Natural killer cell (primary cell): ENCODE measurements around the gene DDIT4. TPM values are rescaled to one million over a fixed set of nuclear protein-coding genes. Genes with fewer than 3 reads are reported as not detected.
A peak's percentile ranks its signal among the peaks of the same experiment; 100 is the strongest.
"Not testable (repeated sequence)": the region's sequence is repeated elsewhere in the genome, so short reads cannot be mapped to it uniquely, and the experiment has no call there.

Source experiments
- ATAC-seq, 3 donors: fragments of 150-1000 bp in 2 of 3; fragments of 200-7000 bp in 1 of 3; cut with Tn5 transposase; 1 replicate in 1 of 3; 2 replicates in 2 of 3; pipeline ENCODE4 v1.10.0; 2021; ENCODE audit warnings: mild to moderate bottlenecking in 2 of 3, moderate library complexity in 2 of 3
- DNase-seq, 2 donors: peaks; one replicate each; pipeline versions ENCODE4 v3.0.0 to v3.0.0-alpha.2; 2013 to 2021; ENCODE audit warnings: mixed read lengths in 1 of 2
- H3K27ac ChIP-seq: one replicate; pipeline ENCODE4 v1.5.1; 2013; ENCODE audit warnings: mild to moderate bottlenecking, low read length
- H3K27me3 ChIP-seq: one replicate; pipeline ENCODE4 v1.6.1; 2013; ENCODE audit warnings: low read length; ENCODE audit not compliant: control insufficient read depth, insufficient read depth
- H3K36me3 ChIP-seq: one replicate; pipeline ENCODE4 v1.6.1; 2013; ENCODE audit warnings: low read length; ENCODE audit not compliant: control insufficient read depth, insufficient read depth
- H3K4me1 ChIP-seq: one replicate; pipeline ENCODE4 v1.6.1; 2013; ENCODE audit warnings: low read length; ENCODE audit not compliant: control insufficient read depth, insufficient read depth
- H3K4me3 ChIP-seq: one replicate; pipeline ENCODE4 v1.5.1; 2013; ENCODE audit warnings: low read length
- H3K9me3 ChIP-seq: one replicate; pipeline ENCODE4 v1.6.1; 2013; ENCODE audit warnings: low read length; ENCODE audit not compliant: control insufficient read depth, insufficient read depth
- H3K27ac Mint-ChIP-seq, 2 donors: one replicate each; pipeline ENCODE4 v1.8.0; 2022; ENCODE audit warnings: mild to moderate bottlenecking in 2 of 2, mixed read lengths in 2 of 2, moderate library complexity in 1 of 2
- H3K27me3 Mint-ChIP-seq, 2 donors: one replicate each; pipeline ENCODE4 v1.8.0; 2022; ENCODE audit warnings: low read depth in 2 of 2, mixed read lengths in 2 of 2
- H3K36me3 Mint-ChIP-seq: one replicate; pipeline ENCODE4 v1.8.0; 2022; ENCODE audit warnings: mixed read lengths
- H3K4me1 Mint-ChIP-seq, 2 donors: one replicate each; pipeline ENCODE4 v1.8.0; 2022; ENCODE audit warnings: mixed read lengths in 2 of 2
- H3K4me3 Mint-ChIP-seq: one replicate; pipeline ENCODE4 v1.8.0; 2022; ENCODE audit warnings: mild to moderate bottlenecking, moderate library complexity, mixed read lengths
- H3K9me3 Mint-ChIP-seq, 2 donors: one replicate each; pipeline ENCODE4 v1.8.0; 2022; ENCODE audit warnings: mixed read lengths in 2 of 2
- WGBS: methylation state at CpG from one replicate; pipeline ENCODE4 v1.1.7; 2013; ENCODE audit warnings: missing lambda C conversion rate; ENCODE audit not compliant: insufficient coverage; 5-methylcytosine and 5-hydroxymethylcytosine counted together
- intact Hi-C: fragments of 100-400 bp; cut with micrococcal nuclease; formaldehyde crosslinking; loops from one replicate; pipeline ENCODE4 v1.14.2; 2022
- total RNA-seq, 4 donors: library from RNA; stranded (reverse); fragments of 120-200 nt in 1 of 4; gene quantifications; one replicate each; pipeline versions ENCODE4 v1.2.3 to v1.2.4, GENCODE V29; 2013 to 2022
- TF ChIP-seq, protein P1 (sequence below): fragments of 200-600 bp; IDR thresholded peaks from one replicate; pipeline ENCODE4 v1.8.0; 2022; ENCODE audit warnings: antibody characterized with exemption

The DDIT4 gene
- total RNA-seq, 3 donors from 2014 or later (not counting 1 experiment from before 2014, with no cell fraction given) = 174 to 232 (median 200) TPM

DNA sequence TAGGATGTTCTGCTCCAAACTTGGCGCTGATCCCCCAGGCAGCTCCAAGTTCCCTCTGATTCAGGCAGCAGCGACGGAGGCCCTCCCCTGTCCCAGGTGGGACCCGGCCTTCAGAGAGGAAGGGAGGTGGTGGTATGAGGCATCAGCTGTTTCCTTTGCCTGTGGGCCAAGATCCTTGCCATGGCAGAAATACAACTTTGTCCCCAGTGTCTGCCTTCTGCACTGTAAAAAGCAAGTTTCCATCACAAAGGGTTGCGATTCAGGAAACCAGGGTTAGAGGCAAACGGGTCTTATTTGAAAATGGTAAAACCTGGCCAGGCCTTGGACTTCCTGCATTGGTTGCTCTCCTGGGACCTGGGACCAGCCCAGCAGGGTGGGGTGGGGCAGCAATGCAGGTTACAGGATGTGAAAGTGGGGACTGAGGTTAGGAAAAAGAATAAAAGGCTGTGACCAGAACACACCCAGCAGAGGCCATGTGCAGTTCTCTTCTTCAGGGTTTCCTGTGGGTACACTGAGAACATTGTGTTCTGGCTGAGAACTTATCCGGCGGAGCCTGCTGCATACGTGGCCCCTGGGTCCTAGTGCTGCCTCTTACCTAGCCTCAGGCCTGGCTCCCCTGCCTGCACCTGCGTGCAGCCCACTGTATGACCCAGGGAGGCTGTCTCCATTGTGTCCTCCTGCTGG is 25.1 kb upstream of the DDIT4 start:
- Mint-ChIP-seq H3K9me3 (no peaks in the 10 kb centered on the region), H3K27me3 (no peaks in the 10 kb centered on the region), H3K4me1 (peaks cover 69 to 87% of the 10 kb centered on the region in 2 donors), H3K27ac (peak overlapping the region; percentile 88 to 89), H3K36me3 (no peaks in the 10 kb centered on the region), H3K4me3 (peak overlapping the region; percentile 88)
- 0% methylated on average over 10 of the region's 10 CpGs for WGBS
- Histone ChIP-seq H3K36me3 (no peaks in the 10 kb centered on the region), H3K27ac (peak overlapping the region; percentile 88), H3K4me1 (peaks cover 97% of the 10 kb centered on the region), H3K9me3 (no peaks in the 10 kb centered on the region), H3K4me3 (peak overlapping the region; percentile 26), H3K27me3 (no peaks in the 10 kb centered on the region)
- DNase-seq (peak; percentile 58 to 88), ATAC-seq (peak; percentile 90 to 95 (median 94))
- intact Hi-C loops = loop anchor here (1.0 to 2.0 kb wide), 4 partner anchors 12 to 87 kb away; partner anchors contain the start of gene DDIT4
- TF ChIP-seq, protein P1, sequence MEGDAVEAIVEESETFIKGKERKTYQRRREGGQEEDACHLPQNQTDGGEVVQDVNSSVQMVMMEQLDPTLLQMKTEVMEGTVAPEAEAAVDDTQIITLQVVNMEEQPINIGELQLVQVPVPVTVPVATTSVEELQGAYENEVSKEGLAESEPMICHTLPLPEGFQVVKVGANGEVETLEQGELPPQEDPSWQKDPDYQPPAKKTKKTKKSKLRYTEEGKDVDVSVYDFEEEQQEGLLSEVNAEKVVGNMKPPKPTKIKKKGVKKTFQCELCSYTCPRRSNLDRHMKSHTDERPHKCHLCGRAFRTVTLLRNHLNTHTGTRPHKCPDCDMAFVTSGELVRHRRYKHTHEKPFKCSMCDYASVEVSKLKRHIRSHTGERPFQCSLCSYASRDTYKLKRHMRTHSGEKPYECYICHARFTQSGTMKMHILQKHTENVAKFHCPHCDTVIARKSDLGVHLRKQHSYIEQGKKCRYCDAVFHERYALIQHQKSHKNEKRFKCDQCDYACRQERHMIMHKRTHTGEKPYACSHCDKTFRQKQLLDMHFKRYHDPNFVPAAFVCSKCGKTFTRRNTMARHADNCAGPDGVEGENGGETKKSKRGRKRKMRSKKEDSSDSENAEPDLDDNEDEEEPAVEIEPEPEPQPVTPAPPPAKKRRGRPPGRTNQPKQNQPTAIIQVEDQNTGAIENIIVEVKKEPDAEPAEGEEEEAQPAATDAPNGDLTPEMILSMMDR = no peak

DNA sequence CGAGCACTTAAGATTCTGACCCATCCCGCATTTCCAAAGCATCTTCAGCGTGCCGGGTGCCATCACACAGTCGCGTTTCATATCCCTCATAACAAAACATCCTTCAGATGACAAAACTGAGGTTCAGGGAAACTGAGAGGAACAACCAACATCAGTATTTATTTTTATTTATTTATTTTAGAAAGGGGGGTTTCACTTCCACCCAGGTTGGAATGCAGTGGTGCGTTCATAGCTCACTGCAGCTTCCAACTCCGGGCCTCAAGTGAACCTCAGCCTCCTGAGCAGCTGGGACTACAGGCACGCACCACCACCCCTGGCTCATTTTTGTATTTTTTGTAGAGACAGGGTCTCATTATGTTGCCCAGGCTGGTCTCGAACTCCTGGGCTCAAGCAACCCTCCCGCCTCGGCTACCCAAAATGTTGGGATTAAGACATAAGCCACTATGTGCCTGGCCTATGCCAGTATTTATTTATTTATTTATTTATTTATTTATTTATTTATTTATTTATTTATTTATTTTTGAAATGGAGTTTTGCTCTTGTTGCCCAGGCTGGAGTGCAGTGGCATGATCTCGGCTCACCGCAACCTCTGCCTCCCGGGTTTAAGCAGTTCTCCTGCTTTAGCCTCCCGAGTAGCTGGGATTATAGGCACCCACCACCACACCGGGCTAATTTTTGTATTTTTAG is 24.4 kb upstream of the DDIT4 start:
- not testable (repeated sequence) for H3K36me3 Mint-ChIP-seq, H3K27me3 Mint-ChIP-seq
- peak overlapping the region; percentile 8 for H3K4me3 ChIP-seq

DNA sequence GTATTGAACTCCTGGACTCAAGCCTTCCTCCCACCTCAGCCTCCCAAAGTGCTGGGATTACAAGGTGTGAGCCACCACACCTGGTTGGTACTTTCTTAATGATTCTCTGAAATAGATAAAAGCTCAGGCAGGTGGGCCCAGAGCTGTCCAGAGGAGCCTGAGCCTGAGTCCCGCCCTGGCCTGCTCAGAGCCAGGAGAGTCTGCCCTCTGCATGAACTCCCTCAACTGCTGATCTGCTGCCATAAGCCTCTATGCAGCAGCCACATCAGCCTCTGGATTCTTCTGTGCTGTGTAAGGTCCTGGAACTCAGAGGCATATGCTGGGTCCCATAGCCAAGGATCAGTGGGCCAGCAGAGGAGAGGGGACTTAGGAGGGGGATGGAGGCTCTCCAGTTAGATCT is 23.1 kb upstream of the DDIT4 start:
- Histone ChIP-seq H3K27ac (no peak overlapping the region), H3K36me3 (no peaks in the 10 kb centered on the region), H3K9me3 (no peaks in the 10 kb centered on the region), H3K4me3 (no peak overlapping the region), H3K27me3 (no peaks in the 10 kb centered on the region), H3K4me1 (peaks cover 97% of the 10 kb centered on the region)
- H3K4me3 Mint-ChIP-seq = peak overlapping the region; percentile 72
- peaks cover 63 to 83% of the 10 kb centered on the region in 2 donors for H3K4me1 Mint-ChIP-seq
- H3K27me3 Mint-ChIP-seq = no peaks in the 10 kb centered on the region
- no peaks in the 10 kb centered on the region for H3K9me3 Mint-ChIP-seq
- H3K36me3 Mint-ChIP-seq = no peaks in the 10 kb centered on the region
- 92% methylated on average over 1 of the region's 1 CpG for WGBS
- H3K27ac Mint-ChIP-seq = peak overlapping the region; percentile 66 to 76
- no peak for ATAC-seq
- TF ChIP-seq, protein P1 = no peak
- no peak for DNase-seq
- intact Hi-C loops = no loop called here

More for the DNA sequence above, 24.4 kb upstream of the DDIT4 start:
- Histone ChIP-seq H3K27ac (peak overlapping the region; percentile 88), H3K4me1 (peaks cover 97% of the 10 kb centered on the region)
- 66% methylated on average over 17 of the region's 17 CpGs for WGBS
- not testable (repeated sequence) for H3K9me3 ChIP-seq, DNase-seq, ATAC-seq, H3K27me3 ChIP-seq, H3K9me3 Mint-ChIP-seq, H3K36me3 ChIP-seq
- intact Hi-C loops = loop anchor here (2.0 kb wide), 1 partner anchor 47 kb away; no protein-coding TSS in a partner anchor
- peak overlapping the region; percentile 88 for H3K4me3 Mint-ChIP-seq
- H3K4me1 Mint-ChIP-seq = peaks cover 64 to 83% of the 10 kb centered on the region in 2 donors
- H3K27ac Mint-ChIP-seq = peak overlapping the region; percentile 88 to 89

DNA sequence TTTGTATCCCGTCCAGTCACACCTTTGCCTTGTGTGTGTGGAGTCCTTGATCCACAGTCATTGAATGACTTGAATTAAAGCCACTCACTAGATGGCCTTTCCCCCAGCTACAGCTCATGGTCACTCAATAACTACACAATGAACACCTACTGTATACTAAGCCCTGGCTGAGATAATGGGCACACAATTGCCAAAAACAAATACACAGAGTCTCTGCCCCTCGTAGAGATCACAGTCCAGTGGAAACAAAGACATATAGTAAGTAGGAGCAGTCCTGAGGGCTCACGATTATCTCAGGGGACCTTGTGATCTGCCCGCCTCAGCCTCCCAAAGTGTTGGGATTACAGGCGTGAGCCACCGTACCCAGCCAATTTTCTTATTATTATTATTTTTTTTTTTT is 22.1 kb upstream of the DDIT4 start:
- no peak overlapping the region for H3K4me3 ChIP-seq
- H3K27me3 ChIP-seq = no peaks in the 10 kb centered on the region
- H3K36me3 Mint-ChIP-seq = no peaks in the 10 kb centered on the region
- H3K4me3 Mint-ChIP-seq = peak overlapping the region; percentile 61
- H3K4me1 Mint-ChIP-seq = peaks cover 60 to 81% of the 10 kb centered on the region in 2 donors
- no peaks in the 10 kb centered on the region for H3K36me3 ChIP-seq
- WGBS = 93% methylated on average over 3 of the region's 6 CpGs
- peak overlapping the region in 1 of 2 donors; percentile 40 for H3K27ac Mint-ChIP-seq
- TF ChIP-seq, protein P1 = no peak
- DNase-seq = no peak
- ATAC-seq = no peak
- H3K27ac ChIP-seq = no peak overlapping the region
- no peaks in the 10 kb centered on the region for H3K9me3 ChIP-seq
- H3K9me3 Mint-ChIP-seq = no peaks in the 10 kb centered on the region
- intact Hi-C loops = no loop called here
- no peaks in the 10 kb centered on the region for H3K27me3 Mint-ChIP-seq
- peaks cover 98% of the 10 kb centered on the region for H3K4me1 ChIP-seq
